PC-9 (cell line): ENCODE measurements around the gene VCL.
A peak's percentile ranks its signal among the peaks of the same experiment; 100 is the strongest.

Experiments
- EZH2 ChIP-seq: fragments of 200-600 bp; sonication (generic); IDR thresholded peaks from 2 replicates; pipeline ENCODE4 v1.8.0; 2017; ENCODE audit warnings: antibody characterized with exemption, low read depth
- TF ChIP-seq, protein P1 (sequence below): fragments of 200-600 bp; sonication (generic); conservative IDR thresholded peaks from 2 replicates; pipeline ENCODE4 v1.6.1; 2017; ENCODE audit warnings: mixed run types, antibody characterized with exemption, mild to moderate bottlenecking, moderate library complexity

GRCh38 chr10:74081192-74081803, 83.4 kb downstream of the VCL start:
- TF ChIP-seq, protein P1, sequence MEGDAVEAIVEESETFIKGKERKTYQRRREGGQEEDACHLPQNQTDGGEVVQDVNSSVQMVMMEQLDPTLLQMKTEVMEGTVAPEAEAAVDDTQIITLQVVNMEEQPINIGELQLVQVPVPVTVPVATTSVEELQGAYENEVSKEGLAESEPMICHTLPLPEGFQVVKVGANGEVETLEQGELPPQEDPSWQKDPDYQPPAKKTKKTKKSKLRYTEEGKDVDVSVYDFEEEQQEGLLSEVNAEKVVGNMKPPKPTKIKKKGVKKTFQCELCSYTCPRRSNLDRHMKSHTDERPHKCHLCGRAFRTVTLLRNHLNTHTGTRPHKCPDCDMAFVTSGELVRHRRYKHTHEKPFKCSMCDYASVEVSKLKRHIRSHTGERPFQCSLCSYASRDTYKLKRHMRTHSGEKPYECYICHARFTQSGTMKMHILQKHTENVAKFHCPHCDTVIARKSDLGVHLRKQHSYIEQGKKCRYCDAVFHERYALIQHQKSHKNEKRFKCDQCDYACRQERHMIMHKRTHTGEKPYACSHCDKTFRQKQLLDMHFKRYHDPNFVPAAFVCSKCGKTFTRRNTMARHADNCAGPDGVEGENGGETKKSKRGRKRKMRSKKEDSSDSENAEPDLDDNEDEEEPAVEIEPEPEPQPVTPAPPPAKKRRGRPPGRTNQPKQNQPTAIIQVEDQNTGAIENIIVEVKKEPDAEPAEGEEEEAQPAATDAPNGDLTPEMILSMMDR = peak; percentile 87
- no peak for TF ChIP-seq EZH2
